Hepatic stellate cell (primary cell): Measurements from ENCODE around the gene INHBB.

ENCODE experiments used
- DNase-seq: peaks from one replicate; pipeline ENCODE4 v3.0.0; 2011; ENCODE audit warnings: low spot score

The INHBB gene

GRCh38 chr2:120357768-120358167 lies 11.8 kb downstream of the INHBB start:
- no peak for DNase-seq

- DNase-seq = no peak
Observed at GRCh38 chr2:120358734-120359465, 13.0 kb downstream of the INHBB start.

GRCh38 chr2:120360307-120360855 lies 14.4 kb downstream of the INHBB start:
- DNase-seq = no peak

- no peak for DNase-seq
Observed at GRCh38 chr2:120362926-120363325, 17.0 kb downstream of the INHBB start.

GRCh38 chr2:120365236-120365793 lies 19.4 kb downstream of the INHBB start:
- no peak for DNase-seq

GRCh38 chr2:120366698-120367097 lies 20.8 kb downstream of the INHBB start:
- DNase-seq = no peak

GRCh38 chr2:120367221-120367620 lies 21.3 kb downstream of the INHBB start:
- no peak for DNase-seq

GRCh38 chr2:120367649-120368048 lies 21.7 kb downstream of the INHBB start:
- peak; percentile 64 for DNase-seq

GRCh38 chr2:120368086-120368485 lies 22.1 kb downstream of the INHBB start:
- DNase-seq = no peak

GRCh38 chr2:120369250-120369649 lies 23.3 kb downstream of the INHBB start:
- no peak for DNase-seq

- no peak for DNase-seq
Observed at GRCh38 chr2:120371969-120372625, 26.2 kb downstream of the INHBB start.

- no peak for DNase-seq
Observed at GRCh38 chr2:120372816-120373215, 26.9 kb downstream of the INHBB start.

- no peak for DNase-seq
Observed at GRCh38 chr2:120373424-120373823, 27.5 kb downstream of the INHBB start.

- DNase-seq = no peak
Observed at GRCh38 chr2:120374821-120375220, 28.9 kb downstream of the INHBB start.

- no peak for DNase-seq
Observed at GRCh38 chr2:120375251-120376020, 29.5 kb downstream of the INHBB start.

GRCh38 chr2:120376101-120376500 lies 30.2 kb downstream of the INHBB start:
- DNase-seq = no peak

GRCh38 chr2:120376679-120377640 lies 31.0 kb downstream of the INHBB start:
- DNase-seq = no peak

- no peak for DNase-seq
Observed at GRCh38 chr2:120378605-120379004, 32.7 kb downstream of the INHBB start.

GRCh38 chr2:120379916-120380893 lies 34.3 kb downstream of the INHBB start:
- no peak for DNase-seq

GRCh38 chr2:120381192-120381591 lies 35.3 kb downstream of the INHBB start:
- DNase-seq = no peak
